GM19467 (cell line): ENCODE results near the gene EEF1A2.

Experiments
- ATAC-seq: cut with Tn5 transposase; IDR thresholded peaks from one replicate; pipeline ENCODE4 v1.9.1; 2021; ENCODE audit warnings: mild to moderate bottlenecking, moderate library complexity; ENCODE audit not compliant: unreplicated experiment

The EEF1A2 gene

DNA sequence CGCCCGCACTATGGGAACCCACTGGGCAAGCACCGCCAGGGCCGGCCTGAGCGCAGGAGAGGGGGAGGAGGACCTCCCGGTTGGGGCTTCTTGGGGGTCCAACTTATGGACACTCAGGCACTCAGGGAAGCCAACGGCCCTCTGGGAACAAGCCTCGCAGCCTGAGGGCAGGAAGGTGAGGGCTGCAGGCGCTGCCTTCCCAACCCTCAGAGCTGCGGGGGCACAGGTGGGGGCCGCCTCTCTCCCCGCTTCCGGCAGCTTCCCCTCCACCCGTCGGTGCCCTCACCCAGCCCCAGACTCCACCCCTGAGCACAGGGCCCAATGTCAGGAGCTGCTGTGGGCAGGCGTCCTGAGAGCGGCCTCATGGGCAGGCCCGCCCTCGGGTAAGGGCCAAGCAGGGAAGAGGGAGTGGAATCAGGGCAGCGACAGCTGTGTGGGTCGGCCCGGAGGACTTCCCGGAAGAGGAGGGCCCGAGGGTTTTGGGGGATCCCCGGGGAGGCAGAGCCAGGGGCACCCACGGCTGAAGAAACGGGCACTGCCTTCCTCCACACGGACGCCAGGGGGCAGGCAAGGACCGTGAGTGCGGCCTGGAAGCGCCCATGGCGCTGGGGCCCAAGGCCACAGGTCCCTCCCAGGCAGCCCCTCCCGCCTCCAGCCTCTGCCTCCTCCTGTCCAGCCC is 38.8 kb upstream of the EEF1A2 start:
- peak; percentile 86 for ATAC-seq

- peak; percentile 11 for ATAC-seq
These were observed 38.2 kb upstream of the EEF1A2 start, which contains the start of gene PTK6 for GRCh38 chr20:63536997-63537524. Gene PTK6 (minus strand): TSS chr20:63537376. CDS start chr20:63537314, 62 bp downstream.

- ATAC-seq: no peak
These were observed 37.5 kb upstream of the EEF1A2 start for GRCh38 chr20:63536241-63536977.

- no peak for ATAC-seq
These were observed 36.2 kb upstream of the EEF1A2 start for GRCh38 chr20:63534831-63535651.

- ATAC-seq: no peak
These were observed 35.5 kb upstream of the EEF1A2 start for GRCh38 chr20:63534427-63534830.

DNA sequence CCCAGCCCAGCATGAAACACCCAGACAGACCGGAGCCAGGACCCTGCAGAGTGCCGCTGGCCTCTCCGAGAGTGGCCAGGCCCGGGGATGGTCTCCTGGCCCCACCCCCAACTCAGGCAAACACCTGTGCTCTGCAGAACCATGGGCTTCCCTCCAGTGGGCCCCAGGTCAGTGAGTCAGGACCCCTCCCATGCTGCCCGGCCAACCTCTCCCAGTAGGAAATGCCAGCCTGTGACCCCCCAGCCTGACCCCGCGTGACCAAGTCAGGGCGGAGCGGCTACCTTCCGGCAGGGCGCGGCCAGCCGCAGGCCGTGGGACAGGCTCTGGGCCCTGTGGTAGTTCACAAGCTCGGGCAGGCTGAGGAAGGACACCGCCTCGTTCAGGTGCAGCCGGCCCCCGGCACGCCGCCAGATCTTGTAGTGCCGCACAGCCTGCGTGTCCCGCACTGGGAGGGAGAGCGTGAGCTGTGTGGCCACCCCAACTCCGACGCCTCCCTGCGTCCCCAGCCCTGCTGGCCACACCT is 35.0 kb upstream of the EEF1A2 start:
- no peak for ATAC-seq

DNA sequence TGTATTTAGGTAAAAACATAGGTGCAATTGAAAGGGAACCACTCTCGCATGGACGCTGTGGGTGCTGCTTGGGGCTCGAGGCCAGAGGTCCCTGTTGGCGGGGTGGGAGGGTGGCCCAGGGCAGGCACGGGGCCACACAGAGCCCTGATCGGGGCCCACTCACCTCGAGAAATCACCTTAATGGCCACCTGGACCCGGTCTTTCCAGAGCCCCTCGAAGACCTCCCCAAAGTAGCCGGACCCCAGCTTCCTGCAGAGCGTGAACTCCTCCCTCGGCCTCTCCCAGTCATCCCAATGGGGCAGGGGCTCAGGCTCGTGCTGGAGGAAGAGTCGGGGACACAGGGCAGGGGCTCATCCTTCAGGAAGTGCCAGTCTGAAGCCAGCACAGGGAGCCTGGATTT is 34.5 kb upstream of the EEF1A2 start:
- no peak for ATAC-seq

DNA sequence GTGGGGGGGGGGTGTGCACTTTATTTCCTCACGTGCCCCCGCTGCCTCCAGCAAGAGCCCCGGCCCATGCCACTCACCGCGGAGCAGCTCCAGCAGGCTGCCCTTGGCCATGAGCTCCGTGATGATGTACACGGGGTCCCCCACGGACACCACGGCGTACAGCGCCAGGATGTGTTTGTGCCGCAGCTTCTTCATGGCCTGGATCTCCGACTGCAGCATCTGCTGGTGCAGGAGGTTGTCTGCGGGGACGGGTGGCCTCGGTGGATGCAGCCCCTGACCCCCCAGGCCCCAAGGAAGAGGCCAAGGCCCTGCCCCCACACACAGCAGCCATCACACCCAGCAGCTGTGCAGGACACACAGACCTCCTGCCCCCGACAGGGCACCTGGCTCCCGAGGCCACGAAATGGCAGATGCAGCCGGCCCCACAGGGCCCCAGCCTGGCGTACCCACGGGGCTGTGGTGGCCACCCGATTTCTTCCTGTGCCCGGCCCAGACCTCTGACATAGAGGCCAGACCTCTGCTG is 33.6 kb upstream of the EEF1A2 start:
- no peak for ATAC-seq

DNA sequence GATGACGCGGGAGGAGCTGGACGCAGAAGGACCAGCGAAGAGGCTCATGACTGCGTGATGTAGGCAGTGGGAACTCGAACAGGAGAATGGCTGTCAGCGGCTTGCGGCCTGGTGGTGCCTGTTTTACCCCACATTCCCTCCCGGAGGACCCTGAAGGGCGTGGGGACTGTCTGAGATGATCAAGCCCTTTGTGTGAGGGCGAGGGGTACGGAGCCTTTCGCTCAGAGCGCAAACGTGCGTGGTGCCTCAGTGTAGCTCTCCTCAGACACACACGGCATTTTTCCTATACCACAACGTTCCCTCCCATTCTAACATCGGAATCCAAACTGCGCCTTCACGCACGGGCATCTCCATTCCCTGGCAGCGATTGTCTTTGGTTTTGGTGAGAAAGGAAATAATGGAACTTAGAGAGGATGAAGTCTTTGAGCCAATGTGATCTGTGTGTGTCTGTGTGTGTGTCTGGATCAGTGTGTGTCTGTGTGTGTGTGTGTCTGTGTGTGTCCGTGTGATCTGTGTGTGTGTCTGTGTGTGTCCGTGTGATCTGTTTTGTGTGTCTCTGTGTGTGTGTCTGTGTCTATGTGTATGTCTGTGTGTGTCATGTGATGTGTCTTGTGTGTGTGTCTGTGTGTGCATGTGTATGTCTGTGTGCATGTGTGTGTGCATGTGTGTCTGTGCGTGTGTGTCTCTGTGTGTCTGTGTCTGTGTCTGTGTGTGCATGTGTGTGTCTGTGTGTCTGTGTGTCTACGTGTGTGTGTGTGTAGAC is 33.0 kb upstream of the EEF1A2 start:
- no peak for ATAC-seq

GRCh38 chr20:63530788-63531160 is 31.9 kb upstream of the EEF1A2 start:
- ATAC-seq: no peak

GRCh38 chr20:63529861-63530787 is 31.2 kb upstream of the EEF1A2 start:
- ATAC-seq: no peak

DNA sequence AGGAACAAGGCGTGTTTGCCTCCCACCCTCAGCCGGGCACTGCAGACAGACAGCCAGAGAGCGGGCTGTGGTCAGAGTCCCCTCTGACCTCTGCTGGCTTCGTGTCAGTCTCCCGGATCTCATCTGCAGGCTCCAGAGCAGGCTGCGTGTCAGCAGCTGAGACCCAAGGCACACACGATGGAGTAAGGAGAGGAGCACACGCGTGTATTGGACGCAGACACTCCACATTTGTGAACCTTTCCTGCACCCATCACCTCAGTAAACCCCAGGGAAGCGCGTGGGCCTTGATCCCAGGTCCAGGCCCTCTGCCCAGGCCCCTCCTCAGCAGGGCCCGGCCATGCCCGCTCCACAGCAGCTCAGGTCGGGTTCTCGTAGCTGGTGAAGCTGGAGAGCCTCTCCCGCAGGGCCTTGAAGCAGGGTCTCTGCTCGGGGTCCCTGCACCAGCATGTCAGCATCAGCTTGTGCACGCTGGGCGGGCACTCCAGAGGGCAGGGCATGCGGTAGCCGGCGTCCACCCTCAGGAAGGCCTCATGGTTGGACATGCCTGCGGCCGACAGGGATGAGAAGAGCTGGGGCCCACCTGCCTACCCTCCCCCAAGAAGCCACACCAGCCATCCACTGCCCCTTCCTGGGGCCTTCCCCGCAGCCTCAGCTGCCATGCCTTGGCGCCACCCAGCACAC is 30.4 kb upstream of the EEF1A2 start:
- ATAC-seq: no peak

DNA sequence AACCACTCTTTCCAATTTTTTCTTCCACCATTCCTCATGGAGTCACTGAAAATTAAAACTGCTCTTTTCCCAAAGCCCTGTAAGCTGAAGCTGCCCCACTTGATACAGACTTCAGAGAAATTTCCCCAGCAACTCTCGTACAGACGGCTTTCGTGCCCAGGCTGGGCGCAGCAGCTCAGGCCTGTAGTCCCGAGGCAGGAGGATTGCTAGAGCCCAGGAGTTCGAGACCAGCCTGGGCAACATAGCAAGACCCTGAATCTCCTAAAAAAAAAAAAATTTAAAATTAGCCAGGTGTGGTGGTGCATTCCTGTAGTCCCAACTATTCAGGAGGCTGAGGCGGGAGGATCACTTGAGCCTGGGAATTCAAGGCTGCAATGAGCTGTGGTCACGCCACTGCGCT is 28.3 kb upstream of the EEF1A2 start:
- no peak for ATAC-seq

DNA sequence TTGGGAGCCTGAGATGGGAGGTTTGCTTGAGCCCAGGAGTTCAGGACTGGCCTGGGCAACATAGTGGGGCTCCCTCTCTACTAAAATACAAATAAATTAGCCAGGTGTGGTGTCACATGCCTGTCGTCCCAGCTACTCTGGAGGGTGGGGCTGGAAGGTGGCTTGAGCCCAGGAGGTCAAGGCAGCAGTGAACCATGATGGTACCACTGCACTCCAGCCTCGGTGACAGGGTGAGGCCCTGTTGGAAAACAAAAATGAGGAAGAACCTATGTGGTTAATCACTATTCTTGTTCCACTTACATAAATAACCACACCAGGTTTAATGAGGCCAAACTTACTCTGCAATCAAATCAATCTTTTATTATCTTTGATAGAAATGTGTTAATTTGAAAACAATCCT is 27.1 kb upstream of the EEF1A2 start:
- no peak for ATAC-seq

GRCh38 chr20:63525185-63525584 is 26.3 kb upstream of the EEF1A2 start:
- no peak for ATAC-seq

- no peak for ATAC-seq
These were observed 24.2 kb upstream of the EEF1A2 start for GRCh38 chr20:63522981-63523611.

DNA sequence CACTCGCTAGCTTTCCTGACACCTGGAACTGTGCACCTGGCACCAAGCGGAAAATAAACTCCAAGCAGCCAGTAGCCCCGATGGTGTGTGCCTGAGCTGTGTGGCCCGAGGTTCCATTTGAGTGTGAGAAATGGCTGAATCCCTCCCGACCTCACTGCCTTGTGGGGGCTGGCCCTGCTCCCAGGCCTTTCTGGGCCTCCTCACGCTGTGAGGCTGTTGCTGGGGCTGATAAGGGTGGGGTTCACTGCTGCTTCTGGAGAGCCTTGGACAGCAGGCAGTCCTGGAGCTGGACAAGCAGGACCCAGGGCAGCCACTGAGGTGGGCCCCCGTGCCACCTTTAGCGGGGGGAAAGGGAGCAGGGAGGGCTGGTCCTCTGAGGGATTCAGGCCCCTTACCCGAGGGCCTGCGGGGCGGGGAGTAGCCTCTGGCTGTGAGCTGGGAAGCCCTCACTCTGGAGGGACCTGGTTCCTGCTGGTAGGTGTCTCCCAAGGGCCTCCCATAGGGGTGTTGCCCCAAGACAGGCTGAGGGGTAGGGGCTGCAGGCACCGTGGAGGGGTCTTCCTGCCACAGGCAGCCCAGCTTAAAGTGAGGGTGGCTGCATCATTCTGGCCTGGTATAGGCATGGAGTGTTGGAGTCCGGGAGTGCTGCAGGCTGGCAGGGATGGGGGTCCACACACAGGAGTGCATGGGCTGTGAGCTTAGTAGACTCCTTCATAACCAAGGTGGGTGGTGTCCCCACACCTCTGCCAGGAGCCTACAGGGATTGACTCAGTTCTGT is 23.4 kb upstream of the EEF1A2 start:
- ATAC-seq: no peak
